ENCODE measurements around the gene DCP2.

DCP2 gene

DNA sequence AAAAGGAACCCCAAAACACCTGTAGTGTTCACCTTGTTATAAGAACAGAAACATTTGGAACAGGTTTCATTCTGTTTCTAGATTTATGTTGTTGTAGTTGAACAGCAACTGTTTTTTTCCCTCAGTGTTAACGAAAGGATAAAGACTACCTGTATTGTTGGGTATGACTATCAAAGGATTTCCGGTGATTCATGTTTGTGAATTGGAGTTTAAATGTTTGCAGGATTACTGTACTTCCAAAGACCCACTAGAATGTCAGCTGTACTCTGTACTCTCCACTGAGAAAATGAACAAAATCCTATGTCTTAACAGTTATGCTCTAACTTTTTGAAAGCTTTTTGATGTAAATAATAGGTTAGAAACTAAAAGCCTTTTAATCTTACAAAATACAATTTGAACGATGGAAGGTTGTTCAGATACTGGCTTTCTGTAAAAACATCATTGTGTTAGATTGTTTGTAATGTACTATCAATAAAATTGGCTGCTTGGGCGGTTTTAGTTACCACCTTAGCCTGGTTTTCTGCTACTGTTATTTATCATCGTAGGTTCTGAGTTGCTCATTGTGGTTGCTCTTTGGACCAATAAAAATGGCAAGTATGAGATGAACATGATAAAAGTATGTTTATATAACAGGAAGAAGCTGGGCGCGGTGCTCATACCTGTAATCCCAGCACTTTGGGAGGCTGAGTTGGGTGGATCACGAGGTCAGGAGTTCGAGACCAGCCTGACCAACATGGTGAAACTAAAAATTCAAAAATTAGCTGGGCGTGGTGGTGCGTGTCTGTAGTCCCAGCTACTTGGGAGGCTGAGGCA is 44.1 kb downstream of the DCP2 start:
- TF ChIP-seq GATA1 (IDR thresholded peaks at IDR 0.05; ENCODE audit: low read depth, low read length) (no peak), POLR2A (IDR thresholded peaks at IDR 0.05; ENCODE audit: low read length) (no peak)
- no peak for DNase-seq

- DNase-seq, result no peak
- TF ChIP-seq GATA1 (IDR thresholded peaks at IDR 0.05; ENCODE audit: low read depth, low read length) (no peak), POLR2A (IDR thresholded peaks at IDR 0.05; ENCODE audit: low read length) (no peak)
Observed at GRCh38 chr5:113022661-113023060, 46.1 kb downstream of the DCP2 start.

- no peak for TF ChIP-seq POLR2A (IDR thresholded peaks at IDR 0.05; ENCODE audit: low read length)
- no peak for TF ChIP-seq GATA1 (IDR thresholded peaks at IDR 0.05; ENCODE audit: low read depth, low read length)
- DNase-seq, result no peak
Observed at GRCh38 chr5:113024076-113024697, 47.6 kb downstream of the DCP2 start.

DNA sequence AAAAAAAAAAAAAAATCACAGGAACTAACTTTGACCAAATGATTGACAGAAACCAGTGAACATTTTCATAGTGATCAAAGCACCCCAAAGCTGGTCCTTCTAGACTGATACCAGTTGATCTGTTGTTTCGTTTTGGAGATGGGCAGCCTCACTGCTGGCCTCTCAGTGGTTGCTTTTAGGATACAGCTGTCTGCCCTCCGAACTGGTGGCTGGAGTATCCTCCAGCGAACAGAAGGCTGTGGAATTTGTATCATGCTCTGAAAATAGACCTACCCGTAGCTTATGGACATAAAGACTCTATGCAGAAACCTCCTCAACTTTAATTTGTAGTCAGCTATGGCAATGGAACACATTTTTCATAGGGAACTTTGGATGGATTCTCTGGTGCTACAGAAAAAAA is 49.0 kb downstream of the DCP2 start:
- no peak for TF ChIP-seq GATA1 (IDR thresholded peaks at IDR 0.05; ENCODE audit: low read depth, low read length)
- DNase-seq, result no peak

GRCh38 chr5:113026211-113026610 is 49.6 kb downstream of the DCP2 start:
- DNase-seq, result no peak
- no peak for TF ChIP-seq GATA1 (IDR thresholded peaks at IDR 0.05; ENCODE audit: low read depth, low read length)
- TF ChIP-seq POLR2A (IDR thresholded peaks at IDR 0.05; ENCODE audit: low read length), result no peak

- no peak for DNase-seq
- no peak for TF ChIP-seq POLR2A (IDR thresholded peaks at IDR 0.05; ENCODE audit: low read length)
- no peak for TF ChIP-seq GATA1 (IDR thresholded peaks at IDR 0.05; ENCODE audit: low read depth, low read length)
Observed at GRCh38 chr5:113027015-113027414, 50.4 kb downstream of the DCP2 start.

DNA sequence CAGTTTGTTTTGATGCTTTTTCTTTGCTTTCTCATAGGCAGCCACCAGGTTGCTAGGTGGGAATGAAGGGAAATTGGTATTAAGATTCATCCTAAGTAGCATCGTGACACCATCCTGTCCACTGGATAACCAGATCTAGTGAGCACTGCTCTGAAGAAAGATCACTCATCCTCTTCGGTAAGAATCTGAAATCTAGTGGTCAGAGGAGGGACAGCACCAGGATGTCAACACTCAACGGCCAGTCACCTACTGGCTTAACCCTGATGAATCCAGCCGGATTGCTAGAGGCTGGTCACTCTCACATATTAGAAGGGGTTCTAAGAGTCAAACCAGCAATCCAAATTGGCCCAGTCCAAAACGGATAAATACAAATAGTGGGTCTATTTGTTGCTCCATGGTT is 50.8 kb downstream of the DCP2 start:
- no peak for TF ChIP-seq GATA1 (IDR thresholded peaks at IDR 0.05; ENCODE audit: low read depth, low read length)
- no peak for TF ChIP-seq POLR2A (IDR thresholded peaks at IDR 0.05; ENCODE audit: low read length)
- no peak for DNase-seq

GRCh38 chr5:113029614-113030013 is 53.0 kb downstream of the DCP2 start:
- no peak for DNase-seq
- TF ChIP-seq POLR2A (IDR thresholded peaks at IDR 0.05; ENCODE audit: low read length) (no peak), GATA1 (IDR thresholded peaks at IDR 0.05; ENCODE audit: low read depth, low read length) (no peak)

DNA sequence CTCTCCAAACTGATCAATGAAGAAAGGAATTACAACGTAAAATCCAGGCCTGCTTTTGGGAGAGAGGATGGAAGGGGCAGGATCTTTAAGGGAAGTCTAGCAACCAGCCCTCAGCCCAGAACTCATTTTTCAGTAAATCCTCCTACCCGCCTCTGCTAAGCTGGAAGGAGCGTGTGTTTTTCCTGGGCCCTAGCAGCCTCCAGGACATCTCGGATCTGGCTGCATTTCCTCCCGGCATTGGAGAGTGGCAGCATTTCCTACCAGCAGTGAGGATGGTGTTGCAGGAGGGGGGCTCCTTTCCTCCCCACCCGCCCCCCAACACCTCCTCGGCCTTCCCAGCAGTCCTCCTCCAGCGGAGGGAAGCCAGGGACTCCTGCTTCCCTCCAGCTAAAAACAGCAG is 54.5 kb downstream of the DCP2 start:
- no peak for DNase-seq
- TF ChIP-seq GATA1 (IDR thresholded peaks at IDR 0.05; ENCODE audit: low read depth, low read length) (no peak), POLR2A (IDR thresholded peaks at IDR 0.05; ENCODE audit: low read length) (no peak)

GRCh38 chr5:113031557-113031956 is 55.0 kb downstream of the DCP2 start:
- TF ChIP-seq POLR2A (IDR thresholded peaks at IDR 0.05; ENCODE audit: low read length), result no peak
- TF ChIP-seq GATA1 (IDR thresholded peaks at IDR 0.05; ENCODE audit: low read depth, low read length), result no peak
- no peak for DNase-seq

GRCh38 chr5:113034182-113034773 is 57.7 kb downstream of the DCP2 start:
- DNase-seq, result no peak
- TF ChIP-seq POLR2A (IDR thresholded peaks at IDR 0.05; ENCODE audit: low read length) (no peak), GATA1 (IDR thresholded peaks at IDR 0.05; ENCODE audit: low read depth, low read length) (no peak)

DNA sequence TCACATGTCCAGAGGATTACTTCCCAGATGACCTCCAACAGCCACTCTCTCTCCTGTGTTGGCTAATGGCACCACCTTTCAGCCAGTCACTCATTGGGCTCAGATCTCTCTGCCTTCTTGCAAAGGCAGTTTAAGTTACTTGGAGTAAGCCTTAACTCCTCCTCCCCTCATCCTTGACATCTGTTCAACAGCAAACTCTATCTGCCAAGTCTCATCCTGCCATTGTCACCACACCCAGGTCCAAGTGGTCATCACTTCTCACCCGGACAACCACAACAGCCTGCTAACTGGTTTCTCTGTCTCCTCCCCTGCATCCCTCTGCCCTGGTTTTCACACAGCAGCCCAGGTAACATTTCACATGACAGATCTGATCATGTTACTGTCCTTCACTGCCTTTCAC is 58.5 kb downstream of the DCP2 start:
- no peak for DNase-seq
- TF ChIP-seq POLR2A (IDR thresholded peaks at IDR 0.05; ENCODE audit: low read length) (no peak), GATA1 (IDR thresholded peaks at IDR 0.05; ENCODE audit: low read depth, low read length) (no peak)

GRCh38 chr5:113036321-113036720 is 59.7 kb downstream of the DCP2 start:
- TF ChIP-seq POLR2A (IDR thresholded peaks at IDR 0.05; ENCODE audit: low read length) (no peak), GATA1 (IDR thresholded peaks at IDR 0.05; ENCODE audit: low read depth, low read length) (no peak)
- DNase-seq, result no peak

DNA sequence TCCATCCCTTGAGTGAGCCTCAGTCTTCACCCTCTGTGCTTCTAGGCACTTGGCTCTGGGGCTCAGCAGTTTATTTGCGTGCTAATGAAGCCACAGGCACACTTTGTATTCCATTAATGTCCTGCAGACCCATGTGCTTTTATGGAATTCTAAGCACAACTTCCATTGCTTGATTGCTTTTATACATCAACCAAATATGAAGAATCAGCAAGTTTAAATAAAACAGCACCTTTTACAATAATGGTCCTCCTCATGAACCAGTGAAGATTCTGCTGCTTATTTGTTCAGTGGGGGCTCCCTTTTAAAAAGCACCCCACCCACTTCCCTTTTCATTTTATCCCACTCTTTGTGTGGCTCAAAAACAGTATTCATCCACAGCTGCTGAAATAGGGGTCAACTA is 60.2 kb downstream of the DCP2 start:
- DNase-seq, result no peak
- no peak for TF ChIP-seq GATA1 (IDR thresholded peaks at IDR 0.05; ENCODE audit: low read depth, low read length)
- TF ChIP-seq POLR2A (IDR thresholded peaks at IDR 0.05; ENCODE audit: low read length), result no peak

- DNase-seq, result no peak
Observed at GRCh38 chr5:113038136-113038535, 61.5 kb downstream of the DCP2 start.

More at GRCh38 chr5:113038136-113038535, 61.5 kb downstream of the DCP2 start:
- TF ChIP-seq GATA1 (IDR thresholded peaks at IDR 0.05; ENCODE audit: low read depth, low read length) (no peak), POLR2A (IDR thresholded peaks at IDR 0.05; ENCODE audit: low read length) (no peak)
